HG03025 (cell line): ENCODE results near the gene HGFAC.

Experiments
- ATAC-seq: cut with Tn5 transposase; IDR thresholded peaks from one replicate; pipeline ENCODE4 v1.9.1; 2021; ENCODE audit warnings: mild to moderate bottlenecking, moderate library complexity; ENCODE audit not compliant: unreplicated experiment, low FRiP score

HGFAC gene

GRCh38 chr4:3471098-3471760, 29.5 kb downstream of the HGFAC start:
- no peak for ATAC-seq

- no peak for ATAC-seq
These were observed 30.1 kb downstream of the HGFAC start for GRCh38 chr4:3471886-3472285.

- ATAC-seq: no peak
These were observed 30.8 kb downstream of the HGFAC start for GRCh38 chr4:3472411-3473141.

- no peak for ATAC-seq
These were observed 31.6 kb downstream of the HGFAC start for GRCh38 chr4:3473181-3473950.

- no peak for ATAC-seq
These were observed 32.4 kb downstream of the HGFAC start for GRCh38 chr4:3473996-3474765.

- ATAC-seq: no peak
These were observed 33.4 kb downstream of the HGFAC start for GRCh38 chr4:3475041-3475712.

GRCh38 chr4:3475713-3476260, 34.0 kb downstream of the HGFAC start:
- ATAC-seq: no peak

- no peak for ATAC-seq
These were observed 34.6 kb downstream of the HGFAC start for GRCh38 chr4:3476341-3476747.

GRCh38 chr4:3476936-3477749, 35.4 kb downstream of the HGFAC start:
- no peak for ATAC-seq

GRCh38 chr4:3477750-3478430, 36.1 kb downstream of the HGFAC start:
- ATAC-seq: no peak

GRCh38 chr4:3478446-3479357, 36.9 kb downstream of the HGFAC start:
- no peak for ATAC-seq

- no peak for ATAC-seq
These were observed 37.8 kb downstream of the HGFAC start for GRCh38 chr4:3479358-3480101.

- ATAC-seq: no peak
These were observed 38.9 kb downstream of the HGFAC start for GRCh38 chr4:3480528-3481112.

GRCh38 chr4:3481113-3481531, 39.4 kb downstream of the HGFAC start:
- no peak for ATAC-seq

GRCh38 chr4:3481783-3482393, 40.1 kb downstream of the HGFAC start:
- no peak for ATAC-seq

GRCh38 chr4:3482707-3483106, 40.9 kb downstream of the HGFAC start:
- ATAC-seq: no peak
